Measurements from ENCODE around the gene COQ6.
"Not testable (repeated sequence)": the region's sequence is repeated elsewhere in the genome, so short reads cannot be mapped to it uniquely, and the experiment has no call there.

Gene COQ6

GRCh38 chr14:73988656-73989055 is 38.6 kb downstream of the COQ6 start:
- not testable (repeated sequence) for H3K4me3 ChIP-seq (ENCODE audit: low read length); H3K9me3 ChIP-seq (ENCODE audit: insufficient read depth, low read depth, low read length); H3K4me1 ChIP-seq (ENCODE audit: insufficient read depth, low read length); H3K36me3 ChIP-seq (ENCODE audit: insufficient read depth, low read depth, low read length); H3K27ac ChIP-seq (ENCODE audit: low read length); H3K9ac ChIP-seq (ENCODE audit: low read depth, low read length); H3K27me3 ChIP-seq (ENCODE audit: insufficient read depth, low read length)

DNA sequence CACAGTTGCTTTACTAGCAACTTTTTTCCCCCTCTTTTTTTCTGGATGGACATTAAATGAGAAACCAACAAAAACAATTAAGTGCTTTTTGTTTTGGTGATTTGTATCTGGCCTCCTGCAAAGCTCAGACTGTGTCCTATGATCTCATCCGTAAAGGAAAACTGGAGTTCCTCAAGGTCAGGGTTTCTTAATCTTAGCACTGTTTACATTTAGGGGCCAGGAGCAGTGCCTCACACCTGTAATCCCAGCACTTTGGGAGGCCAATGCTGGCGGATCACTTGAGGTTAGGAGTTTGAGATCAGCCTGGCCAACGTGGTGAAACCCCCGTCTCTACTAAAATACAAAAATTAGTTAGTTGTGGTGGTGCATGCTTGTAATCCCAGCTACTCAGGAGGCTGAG is 41.0 kb downstream of the COQ6 start:
- H3K36me3 ChIP-seq (ENCODE audit: insufficient read depth, low read depth, low read length) = peaks cover 7% of the 10 kb centered on the region; the same call in 1 of the 2 replicates
- H3K4me3 ChIP-seq (ENCODE audit: low read length) = no peak overlapping the region
- no peak overlapping the region for H3K27ac ChIP-seq (ENCODE audit: low read length)
- no peak overlapping the region for H3K9ac ChIP-seq (ENCODE audit: low read depth, low read length)
- H3K9me3 ChIP-seq (ENCODE audit: insufficient read depth, low read depth, low read length) = no peaks in the 10 kb centered on the region
- H3K27me3 ChIP-seq (ENCODE audit: insufficient read depth, low read length) = no peaks in the 10 kb centered on the region
- no peaks in the 10 kb centered on the region for H3K4me1 ChIP-seq (ENCODE audit: insufficient read depth, low read length)

GRCh38 chr14:73994926-73995325 is 44.8 kb downstream of the COQ6 start:
- not testable (repeated sequence) for H3K9me3 ChIP-seq (ENCODE audit: insufficient read depth, low read depth, low read length); H3K36me3 ChIP-seq (ENCODE audit: insufficient read depth, low read depth, low read length); H3K9ac ChIP-seq (ENCODE audit: low read depth, low read length); H3K27ac ChIP-seq (ENCODE audit: low read length); H3K4me1 ChIP-seq (ENCODE audit: insufficient read depth, low read length); H3K27me3 ChIP-seq (ENCODE audit: insufficient read depth, low read length); H3K4me3 ChIP-seq (ENCODE audit: low read length)

GRCh38 chr14:73995977-73996378 is 45.9 kb downstream of the COQ6 start:
- Histone ChIP-seq H3K27ac (ENCODE audit: low read length) (no peak overlapping the region), H3K36me3 (ENCODE audit: insufficient read depth, low read depth, low read length) (no peaks in the 10 kb centered on the region), H3K4me3 (ENCODE audit: low read length) (no peak overlapping the region), H3K9ac (ENCODE audit: low read depth, low read length) (no peak overlapping the region), H3K4me1 (ENCODE audit: insufficient read depth, low read length) (no peaks in the 10 kb centered on the region), H3K9me3 (ENCODE audit: insufficient read depth, low read depth, low read length) (no peaks in the 10 kb centered on the region), H3K27me3 (ENCODE audit: insufficient read depth, low read length) (no peaks in the 10 kb centered on the region)

GRCh38 chr14:73996731-73997107 is 46.6 kb downstream of the COQ6 start:
- no peak overlapping the region for H3K27ac ChIP-seq (ENCODE audit: low read length)
- no peaks in the 10 kb centered on the region for H3K27me3 ChIP-seq (ENCODE audit: insufficient read depth, low read length)
- H3K4me1 ChIP-seq (ENCODE audit: insufficient read depth, low read length) = no peaks in the 10 kb centered on the region
- no peak overlapping the region for H3K9ac ChIP-seq (ENCODE audit: low read depth, low read length)
- H3K4me3 ChIP-seq (ENCODE audit: low read length) = no peak overlapping the region
- no peaks in the 10 kb centered on the region for H3K36me3 ChIP-seq (ENCODE audit: insufficient read depth, low read depth, low read length)
- H3K9me3 ChIP-seq (ENCODE audit: insufficient read depth, low read depth, low read length) = no peaks in the 10 kb centered on the region

DNA sequence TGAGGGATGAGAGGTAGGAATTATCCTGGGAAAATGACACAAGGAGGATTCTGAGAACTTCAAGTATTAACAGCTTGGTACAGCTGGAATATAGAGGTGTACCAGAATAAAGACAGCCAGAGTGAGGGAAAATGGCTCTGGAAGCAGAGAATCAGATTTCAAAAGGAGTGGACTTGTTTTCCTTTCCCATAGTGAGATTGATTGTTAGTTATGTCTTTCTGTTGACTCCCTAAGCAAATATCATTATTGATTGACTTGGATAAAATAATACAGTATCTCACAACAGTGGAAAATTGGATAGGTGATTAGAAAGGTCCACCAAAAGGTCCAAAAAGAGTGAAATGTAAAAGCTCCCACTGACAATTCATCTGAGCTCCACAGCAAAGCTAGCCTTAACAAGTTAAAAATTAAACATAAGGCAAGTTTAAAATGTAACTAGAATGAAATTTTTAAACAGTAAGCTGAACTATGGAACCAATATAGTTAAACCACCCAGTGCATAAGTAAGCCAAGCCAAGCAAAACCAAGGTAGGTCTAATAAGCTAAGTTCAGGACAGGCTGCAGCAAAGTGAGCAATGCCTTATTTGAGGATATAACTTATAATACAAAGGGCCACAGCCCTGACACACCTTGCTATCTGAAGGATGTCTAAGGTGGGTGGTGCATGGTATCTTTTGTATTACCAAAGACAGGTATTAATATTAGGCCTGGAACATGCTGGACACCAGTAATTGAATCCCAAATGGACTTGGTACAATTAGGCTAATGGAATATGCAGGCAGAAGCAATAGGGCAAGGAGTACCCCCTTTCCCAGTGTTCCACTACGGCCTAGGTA is 47.2 kb downstream of the COQ6 start:
- H3K9me3 ChIP-seq (ENCODE audit: insufficient read depth, low read depth, low read length) = no peaks in the 10 kb centered on the region
- H3K27me3 ChIP-seq (ENCODE audit: insufficient read depth, low read length) = no peaks in the 10 kb centered on the region
- no peak overlapping the region for H3K4me3 ChIP-seq (ENCODE audit: low read length)
- no peak overlapping the region for H3K9ac ChIP-seq (ENCODE audit: low read depth, low read length)
- no peaks in the 10 kb centered on the region for H3K4me1 ChIP-seq (ENCODE audit: insufficient read depth, low read length)
- H3K27ac ChIP-seq (ENCODE audit: low read length) = no peak overlapping the region
- no peaks in the 10 kb centered on the region for H3K36me3 ChIP-seq (ENCODE audit: insufficient read depth, low read depth, low read length)

GRCh38 chr14:73997944-73998447 is 47.9 kb downstream of the COQ6 start:
- Histone ChIP-seq H3K9ac (ENCODE audit: low read depth, low read length) (no peak overlapping the region), H3K4me3 (ENCODE audit: low read length) (no peak overlapping the region), H3K36me3 (ENCODE audit: insufficient read depth, low read depth, low read length) (no peaks in the 10 kb centered on the region), H3K9me3 (ENCODE audit: insufficient read depth, low read depth, low read length) (no peaks in the 10 kb centered on the region), H3K27me3 (ENCODE audit: insufficient read depth, low read length) (no peaks in the 10 kb centered on the region), H3K4me1 (ENCODE audit: insufficient read depth, low read length) (no peaks in the 10 kb centered on the region), H3K27ac (ENCODE audit: low read length) (no peak overlapping the region)

- Histone ChIP-seq H3K36me3 (ENCODE audit: insufficient read depth, low read depth, low read length) (no peaks in the 10 kb centered on the region), H3K27me3 (ENCODE audit: insufficient read depth, low read length) (no peaks in the 10 kb centered on the region), H3K4me1 (ENCODE audit: insufficient read depth, low read length) (no peaks in the 10 kb centered on the region), H3K4me3 (ENCODE audit: low read length) (no peak overlapping the region), H3K9me3 (ENCODE audit: insufficient read depth, low read depth, low read length) (no peaks in the 10 kb centered on the region), H3K27ac (ENCODE audit: low read length) (no peak overlapping the region), H3K9ac (ENCODE audit: low read depth, low read length) (no peak overlapping the region)
Observed at GRCh38 chr14:73998726-73999125, 48.6 kb downstream of the COQ6 start.

GRCh38 chr14:74005664-74006063 is 55.6 kb downstream of the COQ6 start:
- H3K27me3 ChIP-seq (ENCODE audit: insufficient read depth, low read length); H3K4me1 ChIP-seq (ENCODE audit: insufficient read depth, low read length); H3K36me3 ChIP-seq (ENCODE audit: insufficient read depth, low read depth, low read length); H3K9me3 ChIP-seq (ENCODE audit: insufficient read depth, low read depth, low read length); H3K9ac ChIP-seq (ENCODE audit: low read depth, low read length); H3K4me3 ChIP-seq (ENCODE audit: low read length); H3K27ac ChIP-seq (ENCODE audit: low read length): not testable (repeated sequence)

GRCh38 chr14:74008843-74009499 is 58.9 kb downstream of the COQ6 start:
- no peaks in the 10 kb centered on the region for H3K27me3 ChIP-seq (ENCODE audit: insufficient read depth, low read length)
- no peak overlapping the region for H3K27ac ChIP-seq (ENCODE audit: low read length)
- H3K4me3 ChIP-seq (ENCODE audit: low read length) = no peak overlapping the region
- H3K9me3 ChIP-seq (ENCODE audit: insufficient read depth, low read depth, low read length) = no peaks in the 10 kb centered on the region
- H3K36me3 ChIP-seq (ENCODE audit: insufficient read depth, low read depth, low read length) = no peaks in the 10 kb centered on the region; the same call in 1 of the 2 replicates
- H3K9ac ChIP-seq (ENCODE audit: low read depth, low read length) = no peak overlapping the region
- no peaks in the 10 kb centered on the region for H3K4me1 ChIP-seq (ENCODE audit: insufficient read depth, low read length)

Measured in iPS-20b (cell line).